Fibroblast of lung (primary cell): ENCODE data around the gene PIK3CA.

Source experiments
- CTCF ChIP-seq, 2 donors: IDR thresholded peaks in 1 of 2; conservative IDR thresholded peaks in 1 of 2; 1 replicate in 1 of 2; 2 replicates in 1 of 2; pipeline ENCODE4 v1.5.1; 2011 to 2012; ENCODE audit warnings: low read length in 2 of 2, control low read depth in 1 of 2, inconsistent platforms in 1 of 2, low read depth in 1 of 2, mild to moderate bottlenecking in 1 of 2
- EZH2 ChIP-seq: IDR thresholded peaks from 2 replicates; pipeline ENCODE4 v1.5.1; 2012; ENCODE audit warnings: low read length, control low read depth, mild to moderate bottlenecking; ENCODE audit errors: missing control alignments

- TF ChIP-seq CTCF (conservative IDR thresholded peaks at IDR 0.05 in 1 of 2, IDR thresholded peaks at IDR 0.05 in 1 of 2; ENCODE audit: low read depth in 1 of 2, low read length in 2 of 2): no peak
- TF ChIP-seq EZH2: no peak
These were observed 138.2 kb downstream of the PIK3CA start for GRCh38 chr3:179286331-179286730.
